K562 (cell line): ENCODE measurements around the gene MYO1D.

Source experiments
- CBFB ChIP-seq: sonication (generic); formaldehyde crosslinking; IDR thresholded peaks from 2 replicates; pipeline ENCODE4 v1.4.0; 2020; ENCODE audit warnings: mild to moderate bottlenecking, missing genetic modification reagents
- HDAC2 ChIP-seq: fragments of 450-650 bp; IDR thresholded peaks from 2 replicates; pipeline ENCODE4 v1.6.1; 2016; ENCODE audit warnings: mild to moderate bottlenecking
- NFIC ChIP-seq: fragments of 450-650 bp; IDR thresholded peaks from 2 replicates; pipeline ENCODE4 v1.6.1; 2017; ENCODE audit warnings: mild to moderate bottlenecking, inconsistent platforms
- PKNOX1 ChIP-seq: fragments of 450-650 bp; IDR thresholded peaks from 2 replicates; pipeline ENCODE4 v1.6.1; 2016
- RFX5 ChIP-seq: IDR thresholded peaks from 2 replicates; pipeline ENCODE4 v1.6.1; 2011; ENCODE audit warnings: low read depth, mild to moderate bottlenecking, improper control_type of control experiment, low read length
- SMC3 ChIP-seq: conservative IDR thresholded peaks from 2 replicates; pipeline ENCODE4 v1.6.1; 2011; ENCODE audit warnings: low read depth, low read length, improper control_type of control experiment; ENCODE audit not compliant: insufficient read depth
- THAP7 ChIP-seq: fragments of 250-450 bp; sonication (Bioruptor Pico); IDR thresholded peaks from 2 replicates; pipeline ENCODE4 v1.5.0; 2021

DNA sequence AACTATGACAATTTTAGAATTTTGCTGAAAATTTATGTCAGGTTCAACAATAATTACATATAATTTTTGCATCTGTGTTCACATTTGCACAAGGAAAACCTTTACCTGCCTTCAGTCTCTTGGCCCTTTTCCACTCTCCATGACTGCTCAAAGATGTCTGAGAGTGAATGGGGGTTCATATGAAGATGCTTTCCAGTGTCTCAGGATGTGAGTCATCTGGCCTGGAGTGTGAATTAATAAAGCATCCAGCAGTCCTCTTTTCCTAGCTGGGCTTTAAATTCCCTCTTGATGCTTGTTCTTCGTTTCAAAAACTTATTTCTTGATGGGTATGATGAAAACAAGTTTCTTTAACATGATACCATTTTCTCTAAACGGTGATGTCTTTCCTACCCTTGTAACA is 290.3 kb downstream of the MYO1D start:
- TF ChIP-seq RFX5 (no peak), THAP7 (CRISPR knock-in tag) (no peak), NFIC (no peak), SMC3 (no peak), CBFB (CRISPR knock-in tag) (no peak), HDAC2 (no peak), PKNOX1 (no peak)
